HG03025 (cell line): Measurements from ENCODE around the gene VIPR2.
"Not testable (repeated sequence)": the region's sequence is repeated elsewhere in the genome, so short reads cannot be mapped to it uniquely, and the experiment has no call there.

ENCODE experiments used
- ATAC-seq: cut with Tn5 transposase; IDR thresholded peaks from one replicate; pipeline ENCODE4 v1.9.1; 2021; ENCODE audit warnings: mild to moderate bottlenecking, moderate library complexity; ENCODE audit not compliant: unreplicated experiment, low FRiP score

Gene VIPR2

GRCh38 chr7:159144758-159145489, at the start of gene VIPR2:
VIPR2 (minus strand) TSS chr7:159144867; CDS start chr7:159144771, 96 bp downstream.
- ATAC-seq, result no peak

GRCh38 chr7:159193543-159194090, 49.0 kb upstream of the VIPR2 start:
- no peak for ATAC-seq

GRCh38 chr7:159192725-159193453, 48.2 kb upstream of the VIPR2 start:
- no peak for ATAC-seq

- no peak for ATAC-seq
Measured at GRCh38 chr7:159192013-159192412, 47.3 kb upstream of the VIPR2 start.

GRCh38 chr7:159191236-159191635, 46.6 kb upstream of the VIPR2 start:
- no peak for ATAC-seq

- no peak for ATAC-seq
Measured at GRCh38 chr7:159188011-159188410, 43.3 kb upstream of the VIPR2 start.

- ATAC-seq, result no peak
Measured at GRCh38 chr7:159179241-159179640, 34.6 kb upstream of the VIPR2 start.

- no peak for ATAC-seq
Measured at GRCh38 chr7:159177284-159177953, 32.8 kb upstream of the VIPR2 start.

- ATAC-seq, result no peak
Measured at GRCh38 chr7:159175792-159176191, 31.1 kb upstream of the VIPR2 start.

GRCh38 chr7:159175100-159175499, 30.4 kb upstream of the VIPR2 start:
- not testable (repeated sequence) for ATAC-seq

GRCh38 chr7:159172400-159172799, 27.7 kb upstream of the VIPR2 start:
- no peak for ATAC-seq

GRCh38 chr7:159169391-159169790, 24.7 kb upstream of the VIPR2 start:
- no peak for ATAC-seq

- ATAC-seq, result no peak
Measured at GRCh38 chr7:159167139-159167538, 22.5 kb upstream of the VIPR2 start.

GRCh38 chr7:159166530-159166929, 21.9 kb upstream of the VIPR2 start:
- ATAC-seq, result no peak

- ATAC-seq, result no peak
Measured at GRCh38 chr7:159165352-159165751, 20.7 kb upstream of the VIPR2 start.

- not testable (repeated sequence) for ATAC-seq
Measured at GRCh38 chr7:159163703-159164301, 19.1 kb upstream of the VIPR2 start.

- not testable (repeated sequence) for ATAC-seq
Measured at GRCh38 chr7:159162050-159162626, 17.5 kb upstream of the VIPR2 start.

- no peak for ATAC-seq
Measured at GRCh38 chr7:159160450-159160849, 15.8 kb upstream of the VIPR2 start.

- ATAC-seq, result no peak
Measured at GRCh38 chr7:159159731-159160130, 15.1 kb upstream of the VIPR2 start.

- ATAC-seq, result no peak
Measured at GRCh38 chr7:159158888-159159405, 14.3 kb upstream of the VIPR2 start.
